Measurements from ENCODE around the gene PHIP. TPM values are rescaled to one million over a fixed set of nuclear protein-coding genes. Genes with fewer than 3 reads are reported as not detected.

PHIP gene
- total RNA-seq, 1 experiment from 2014 or later, result 14.2 TPM

DNA sequence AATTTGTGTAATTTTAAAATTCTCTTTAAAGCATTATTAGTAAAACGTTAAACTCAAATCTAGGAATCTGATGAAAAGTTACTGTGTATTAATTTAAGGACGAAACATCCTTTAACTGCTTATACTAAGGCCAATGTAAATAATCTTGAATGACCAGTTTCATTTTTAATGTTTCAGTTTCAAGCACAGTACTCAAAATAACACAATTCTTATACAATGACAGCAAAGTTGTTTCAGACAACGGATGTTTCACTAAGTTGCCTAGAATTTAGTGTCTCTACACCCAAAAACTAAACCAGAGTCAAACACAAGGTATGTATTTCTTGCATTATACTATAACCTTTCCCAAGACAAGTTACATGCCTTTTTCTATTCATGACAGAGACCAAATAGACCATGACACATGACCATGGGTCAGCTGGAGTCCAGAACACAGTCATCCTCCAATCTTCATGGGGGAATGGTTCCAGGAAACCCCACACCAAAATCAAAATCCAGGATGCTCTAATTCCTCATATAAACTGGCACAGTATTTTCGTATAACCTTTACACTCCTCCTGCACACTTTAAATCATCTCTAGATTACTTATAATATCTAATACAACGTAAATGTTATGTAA lies 7.7 kb downstream of the PHIP start:
- no peak for DNase-seq (ENCODE audit: low spot score)

DNA sequence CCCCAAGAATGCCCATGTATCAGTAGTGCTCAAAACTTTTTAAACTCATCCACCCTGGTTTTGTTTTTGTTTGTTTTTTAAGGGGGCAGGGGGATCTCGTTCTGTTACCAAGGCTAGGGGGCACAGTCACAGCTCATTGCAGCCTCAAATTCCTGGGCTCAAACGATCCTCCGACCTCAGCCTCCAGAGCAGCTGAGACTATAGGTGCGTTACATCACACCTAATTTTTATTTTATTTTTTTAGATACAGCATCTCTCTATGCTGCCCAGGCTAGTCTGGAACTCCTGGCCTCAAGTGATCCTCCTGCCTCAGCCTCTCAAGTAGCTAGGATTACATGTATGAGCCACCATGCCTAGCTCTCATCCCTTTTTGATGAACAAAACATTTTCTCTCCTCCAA lies 11.2 kb downstream of the PHIP start:
- DNase-seq (ENCODE audit: low spot score), result no peak

DNA sequence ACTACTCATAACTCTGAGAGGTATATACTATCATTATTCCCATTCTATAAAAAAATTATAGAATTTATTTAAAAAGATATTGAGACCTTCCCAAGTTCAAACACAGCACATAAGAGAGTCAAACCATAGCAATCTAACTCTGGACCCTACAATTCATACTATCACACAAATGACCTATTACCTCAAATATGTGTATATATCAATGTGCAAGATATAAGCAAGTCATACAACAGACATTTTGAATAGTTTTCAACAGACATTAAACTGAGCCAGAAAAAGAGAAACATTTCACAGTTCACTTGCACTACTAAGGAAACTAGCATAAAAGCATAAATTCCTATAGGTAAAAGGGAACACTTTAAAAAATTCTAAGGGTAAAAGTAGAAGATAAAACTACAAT lies 11.7 kb downstream of the PHIP start:
- no peak for DNase-seq (ENCODE audit: low spot score)

DNA sequence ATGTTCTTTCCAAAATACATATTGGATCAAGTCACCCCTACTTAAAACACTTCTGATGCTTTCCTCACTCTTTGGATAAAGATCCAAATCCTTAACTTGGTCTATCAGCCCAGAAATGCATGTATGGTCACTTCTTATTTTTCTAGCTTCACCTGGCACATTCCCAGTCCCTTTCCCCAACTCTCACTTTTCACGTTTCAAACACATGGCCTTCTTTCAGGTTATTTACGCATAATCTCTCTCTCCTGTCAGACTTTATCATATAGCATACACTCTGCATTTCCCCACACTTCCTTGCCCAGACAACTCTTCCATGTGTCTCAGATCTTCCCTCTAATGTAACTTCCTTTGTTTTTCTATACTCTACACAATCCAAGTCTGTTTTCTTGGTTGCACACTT lies 12.8 kb downstream of the PHIP start:
- DNase-seq (ENCODE audit: low spot score), result no peak

DNA sequence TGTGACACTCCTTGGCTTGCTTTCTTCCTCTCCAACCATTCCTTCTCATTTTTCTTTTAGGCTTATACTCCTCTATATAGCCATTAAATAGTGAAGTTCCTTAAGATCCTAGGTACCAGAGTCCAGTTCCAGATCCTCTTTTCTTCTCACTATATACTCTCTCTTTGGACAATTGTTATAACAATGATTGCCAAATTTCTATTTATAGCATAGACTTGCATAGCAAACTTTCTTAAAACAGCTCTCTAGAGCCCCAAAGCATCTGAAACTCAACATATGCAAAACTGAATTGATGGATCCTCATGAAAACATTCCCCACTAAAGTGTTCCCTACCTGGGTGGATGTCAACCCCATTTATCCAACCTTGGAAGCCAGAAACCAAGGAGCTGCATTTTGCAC lies 13.4 kb downstream of the PHIP start:
- DNase-seq (ENCODE audit: low spot score), result no peak

DNA sequence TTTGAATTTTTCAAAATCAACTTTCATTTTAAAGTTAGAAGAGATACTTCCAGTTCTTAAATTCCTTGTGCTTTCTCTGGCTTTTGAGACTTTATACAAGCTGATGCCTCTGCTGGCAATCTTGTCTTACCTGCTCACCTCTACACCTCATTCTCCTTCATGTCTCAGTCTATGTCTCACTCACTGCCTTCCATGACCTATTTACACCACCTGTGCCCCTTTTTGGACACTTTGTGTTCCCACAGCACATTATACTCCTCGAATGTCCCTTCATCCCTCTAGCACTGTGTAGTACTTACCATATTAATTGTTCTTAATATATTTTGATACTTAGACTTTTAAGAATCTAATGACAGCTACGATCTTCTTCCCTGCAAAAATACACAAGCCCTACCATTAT lies 15.3 kb downstream of the PHIP start:
- DNase-seq (ENCODE audit: low spot score), result no peak

DNA sequence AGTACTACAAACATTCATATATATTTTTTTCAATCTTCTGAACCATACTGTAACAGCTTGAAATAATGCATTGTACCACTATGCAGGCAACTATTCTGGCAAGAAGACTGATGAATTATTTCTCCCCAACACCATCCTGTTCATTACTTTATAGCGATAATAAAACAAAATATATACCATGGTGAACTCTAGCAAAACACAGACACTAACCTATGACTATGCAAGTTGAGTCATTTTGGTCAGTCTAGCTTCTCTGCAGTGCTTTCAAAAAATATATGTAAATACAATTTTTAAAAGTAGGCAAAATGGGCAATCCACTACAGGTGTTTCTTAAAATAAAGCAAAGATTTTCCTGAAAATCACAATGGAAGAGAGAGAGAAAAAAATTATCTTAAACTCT lies 20.3 kb downstream of the PHIP start:
- no peak for DNase-seq (ENCODE audit: low spot score)

DNA sequence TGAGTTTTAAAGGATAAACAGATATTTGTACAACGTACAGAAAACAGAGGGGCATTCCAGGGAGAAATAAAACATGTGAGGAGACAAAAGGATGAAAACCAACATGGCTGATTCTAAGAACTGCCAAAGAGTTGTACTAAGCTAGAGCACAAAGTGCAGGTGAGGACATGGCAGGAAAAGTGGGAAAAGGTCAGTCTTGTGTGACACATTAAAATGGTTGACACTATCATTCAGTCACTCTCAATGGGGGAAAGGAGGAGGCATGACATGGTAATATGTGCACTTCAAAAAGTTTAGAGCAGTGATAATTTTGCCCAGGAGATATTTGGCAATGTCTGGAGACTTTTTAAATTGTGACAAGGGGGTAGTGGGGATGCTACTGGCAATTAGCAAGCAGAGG lies 21.8 kb downstream of the PHIP start:
- DNase-seq (ENCODE audit: low spot score), result no peak

DNA sequence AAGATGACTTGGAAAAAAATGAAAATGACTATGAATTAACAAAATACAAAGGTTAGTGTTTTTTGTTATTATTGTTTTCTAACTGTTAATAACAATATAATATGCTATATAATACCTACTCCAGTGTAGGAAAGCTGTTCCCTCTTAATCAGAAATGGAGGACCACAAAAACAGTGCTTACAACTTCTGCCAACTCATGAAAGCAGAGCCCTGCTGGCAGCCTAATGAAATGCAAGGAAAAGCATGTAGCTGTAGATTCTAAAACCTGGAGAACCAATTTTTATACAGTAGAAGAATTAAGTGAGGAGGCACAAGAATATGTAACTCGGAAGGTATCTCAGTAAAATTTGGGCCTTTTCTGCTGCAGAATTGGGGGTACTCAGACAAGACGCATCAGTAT lies 29.4 kb downstream of the PHIP start:
- DNase-seq (ENCODE audit: low spot score), result peak; percentile 57

DNA sequence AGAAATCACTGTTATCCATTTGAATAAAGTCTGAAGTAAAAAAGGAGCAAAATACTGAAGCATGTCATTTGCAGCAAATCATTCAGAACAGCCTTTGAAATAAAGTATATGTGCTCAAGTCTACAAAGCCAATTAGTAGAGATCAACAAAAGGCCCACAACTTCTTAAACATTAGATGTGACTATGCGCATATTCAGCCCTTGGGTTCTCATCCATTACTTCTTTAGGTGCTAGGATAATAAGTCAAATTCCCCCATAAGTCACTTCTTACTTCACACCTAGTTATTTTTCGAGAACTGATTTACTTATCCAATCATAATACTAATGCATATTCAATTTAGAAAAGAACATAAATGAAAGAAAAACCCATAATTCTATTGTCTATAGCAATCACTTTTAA lies 31.0 kb downstream of the PHIP start:
- no peak for DNase-seq (ENCODE audit: low spot score)

DNA sequence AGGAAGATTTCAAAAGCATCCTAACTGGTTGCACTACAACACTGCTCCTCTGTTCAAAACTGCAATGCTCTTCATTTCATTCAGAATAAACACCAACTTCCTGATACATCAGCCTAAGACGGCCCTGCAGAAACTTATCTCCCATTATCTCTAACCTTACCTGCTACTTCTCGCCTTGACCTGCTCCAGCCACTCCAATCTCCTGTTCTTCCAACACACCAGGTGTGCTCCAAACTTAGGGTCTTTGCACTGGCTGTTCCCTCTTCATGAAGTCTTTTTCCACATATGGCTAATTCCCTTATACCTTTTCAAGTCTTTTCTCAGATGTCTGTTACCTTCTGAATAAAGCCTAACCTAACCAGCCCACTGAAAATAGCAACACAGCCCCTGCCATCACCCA lies 32.1 kb downstream of the PHIP start:
- DNase-seq (ENCODE audit: low spot score), result no peak

DNA sequence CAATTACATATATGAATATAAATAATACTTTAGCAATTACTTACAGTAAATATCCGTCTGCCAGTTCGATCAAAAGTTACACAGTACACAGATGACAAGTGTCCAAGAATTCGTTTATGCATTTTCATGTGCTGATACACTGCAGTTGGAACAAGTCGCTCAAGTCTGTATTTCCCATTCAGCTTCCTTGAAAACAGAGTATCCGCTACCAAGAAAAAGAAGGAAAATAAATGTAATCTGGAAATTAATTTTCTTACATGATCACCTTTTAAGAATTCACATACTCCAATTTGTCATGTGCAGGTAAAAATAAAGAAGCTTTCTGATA lies 35.3 kb downstream of the PHIP start:
- no peak for DNase-seq (ENCODE audit: low spot score)

DNA sequence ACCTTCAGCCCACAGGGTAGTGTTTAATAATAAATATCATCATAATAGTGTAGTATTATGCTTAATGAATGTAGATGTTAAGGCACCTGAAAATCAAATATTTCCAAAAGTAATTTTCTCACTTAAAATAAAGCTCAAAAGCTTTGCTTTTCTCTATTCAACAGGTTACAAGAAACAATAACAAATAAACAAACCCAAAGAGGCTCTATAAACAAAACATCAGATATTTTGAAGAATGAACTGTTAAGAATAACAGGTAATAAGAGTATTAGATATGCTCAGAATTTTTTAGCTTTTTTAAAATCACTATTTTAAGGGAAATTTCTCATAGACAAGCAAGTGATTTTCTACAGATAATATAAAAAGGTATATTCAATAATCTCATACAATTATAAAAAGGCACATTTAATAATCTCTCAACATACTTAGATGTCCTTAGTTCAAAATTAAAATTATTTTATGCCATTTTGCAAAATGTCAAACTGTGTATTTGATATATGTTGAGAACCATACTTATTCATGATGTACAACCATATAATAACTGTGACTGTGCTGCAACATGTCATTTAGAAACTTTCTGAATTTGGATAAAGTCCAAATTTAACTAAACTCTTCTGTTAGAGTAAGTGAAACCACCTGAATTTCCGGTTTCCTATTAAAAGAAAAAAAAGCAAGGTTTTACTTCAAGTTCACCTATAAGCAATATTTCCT lies 35.8 kb downstream of the PHIP start:
- DNase-seq (ENCODE audit: low spot score), result no peak

DNA sequence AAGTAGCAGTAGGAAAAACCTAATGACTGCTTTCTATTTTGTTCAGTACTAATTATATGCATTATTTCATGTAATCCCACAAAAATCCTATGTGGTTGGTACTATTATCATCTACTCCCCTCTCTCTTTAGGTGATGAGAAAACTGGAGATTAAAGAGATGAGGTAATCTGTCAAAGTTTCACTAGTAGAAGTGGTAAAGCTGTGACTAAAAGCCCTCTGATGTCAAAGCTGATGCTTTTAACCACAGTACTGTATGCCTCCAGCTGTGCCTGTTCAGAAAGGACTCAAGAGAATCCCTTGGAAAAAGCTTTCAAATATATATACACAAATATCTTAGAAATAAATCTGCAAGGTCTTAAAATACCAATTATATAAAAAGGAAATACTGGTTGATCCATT lies 38.0 kb downstream of the PHIP start:
- DNase-seq (ENCODE audit: low spot score), result no peak

DNA sequence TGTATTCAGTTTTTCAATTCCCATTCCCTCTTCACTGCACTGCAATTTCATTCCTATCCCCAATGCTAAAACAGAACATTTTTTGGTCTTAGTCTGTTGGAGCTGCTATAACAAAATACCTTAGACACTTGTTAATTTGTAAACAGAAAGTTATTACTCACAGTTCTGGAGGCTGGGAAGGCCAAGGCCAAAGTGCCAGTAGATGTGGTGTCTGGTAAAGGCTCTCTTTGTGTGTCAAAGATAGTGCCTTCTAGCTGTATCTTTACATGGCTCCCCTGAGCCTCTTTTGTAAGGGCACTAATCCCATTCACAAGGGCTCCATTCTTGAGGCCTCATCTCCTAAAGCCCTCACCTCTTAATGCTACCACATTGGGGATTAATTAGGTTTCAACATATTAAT lies 40.0 kb downstream of the PHIP start:
- no peak for DNase-seq (ENCODE audit: low spot score)

DNA sequence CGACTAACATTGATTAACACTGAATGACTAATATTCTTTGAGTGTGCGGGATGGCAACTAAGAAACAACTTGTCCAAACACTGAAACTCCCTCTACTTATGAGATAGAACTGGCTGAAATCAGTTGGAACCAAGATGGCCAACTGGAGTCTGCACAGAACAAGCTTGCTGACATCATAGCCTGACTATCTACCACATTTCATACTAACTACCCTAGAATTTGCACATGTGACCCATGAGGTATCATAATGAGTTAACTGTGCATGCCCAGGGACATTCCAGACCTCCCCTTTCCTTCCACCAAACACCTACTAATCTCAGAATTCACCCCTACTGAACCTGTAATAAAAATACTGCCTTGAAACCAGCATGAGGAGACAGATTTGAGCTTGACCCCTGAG lies 43.2 kb downstream of the PHIP start:
- no peak for DNase-seq (ENCODE audit: low spot score)

DNA sequence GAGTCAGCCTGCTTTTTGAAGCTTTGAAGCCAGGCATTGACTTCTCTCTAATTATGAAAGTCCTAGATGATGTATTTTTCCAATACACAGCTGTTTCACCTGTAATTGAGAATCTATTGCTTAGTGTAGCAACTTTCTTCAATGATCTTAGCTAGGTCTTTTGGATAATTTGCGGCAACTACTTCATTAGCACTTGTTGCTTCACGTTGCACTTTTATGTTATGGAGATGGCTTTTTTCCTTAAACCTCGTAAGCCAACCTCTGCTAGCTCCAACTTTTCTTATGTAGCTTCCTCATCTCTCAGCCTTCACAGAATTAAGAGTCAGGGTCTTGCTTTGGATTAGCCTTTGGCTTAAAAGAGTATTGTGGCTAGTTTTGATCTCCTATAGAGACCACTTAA lies 44.8 kb downstream of the PHIP start:
- no peak for DNase-seq (ENCODE audit: low spot score)

DNA sequence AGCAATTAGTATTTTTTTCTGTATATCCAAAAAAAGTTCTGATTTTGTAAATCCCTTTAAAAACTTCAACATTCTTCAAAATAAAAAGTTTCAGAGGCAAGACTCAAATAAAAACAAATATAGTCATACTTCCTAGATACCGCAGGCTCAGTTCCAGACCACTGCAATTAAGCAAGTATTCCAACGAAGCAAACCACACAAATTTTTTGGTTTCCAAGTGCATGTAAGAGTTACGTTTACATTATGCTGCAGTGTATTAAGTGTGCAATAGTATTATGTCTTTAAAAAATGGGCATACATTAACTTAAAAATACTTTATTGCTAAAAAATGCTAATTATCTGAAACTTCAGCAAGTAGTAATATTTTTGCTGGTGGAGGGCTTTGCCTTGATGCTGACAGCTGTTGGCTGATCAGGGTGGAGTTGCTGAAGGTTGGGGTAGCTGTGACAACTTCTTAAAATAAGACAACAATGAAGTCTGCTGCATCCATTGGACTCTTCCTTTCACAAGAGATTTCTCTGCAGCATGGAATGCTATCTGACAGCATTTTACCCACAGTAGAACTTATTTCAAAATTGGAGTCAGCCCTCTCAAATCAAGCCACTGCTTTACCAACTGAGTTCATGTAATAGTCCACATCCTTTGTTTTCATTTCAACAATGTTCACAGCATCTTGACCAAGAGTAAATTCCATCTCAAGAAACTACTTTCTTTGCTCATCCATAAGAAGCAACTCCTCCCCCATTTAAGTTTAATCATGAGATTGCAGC lies 46.0 kb downstream of the PHIP start:
- DNase-seq (ENCODE audit: low spot score), result peak; percentile 65

DNA sequence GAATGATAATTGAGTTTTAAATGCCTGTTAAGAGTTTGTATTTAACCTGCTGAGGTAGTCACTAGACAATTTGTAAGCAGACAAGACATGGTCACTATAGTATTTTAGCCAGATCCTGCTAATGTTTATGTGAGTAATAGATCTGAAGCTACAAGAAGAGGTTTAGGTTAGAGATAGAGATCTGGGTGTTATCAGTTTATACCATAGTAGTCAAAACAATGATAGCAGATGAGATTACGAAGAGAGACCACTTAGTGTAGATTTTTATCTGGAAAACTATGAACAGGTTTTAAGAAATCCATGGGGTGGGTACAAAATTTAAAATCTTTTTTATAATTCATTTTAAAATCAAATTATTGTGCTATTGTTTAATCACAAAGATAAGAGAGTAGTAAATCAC lies 47.5 kb downstream of the PHIP start:
- no peak for DNase-seq (ENCODE audit: low spot score)

DNA sequence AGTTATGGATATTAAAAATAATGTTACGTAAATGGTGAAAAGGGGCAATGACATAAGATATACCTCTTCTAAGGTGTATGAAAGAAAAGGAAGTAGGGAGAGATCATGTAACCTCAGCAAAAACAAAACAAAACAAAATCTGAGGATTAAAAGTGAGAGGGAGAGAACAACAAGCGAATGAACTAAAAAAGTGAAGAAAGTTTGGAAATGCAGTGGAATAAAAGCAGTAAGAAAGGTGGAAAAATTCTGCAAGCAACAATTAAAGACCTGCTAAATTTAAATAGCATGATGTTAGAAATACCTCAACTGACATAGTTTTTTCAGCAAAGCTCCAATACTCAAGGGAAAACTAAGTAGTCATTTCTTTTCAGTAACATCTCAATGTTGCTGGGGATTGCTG lies 48.0 kb downstream of the PHIP start:
- no peak for DNase-seq (ENCODE audit: low spot score)

DNA sequence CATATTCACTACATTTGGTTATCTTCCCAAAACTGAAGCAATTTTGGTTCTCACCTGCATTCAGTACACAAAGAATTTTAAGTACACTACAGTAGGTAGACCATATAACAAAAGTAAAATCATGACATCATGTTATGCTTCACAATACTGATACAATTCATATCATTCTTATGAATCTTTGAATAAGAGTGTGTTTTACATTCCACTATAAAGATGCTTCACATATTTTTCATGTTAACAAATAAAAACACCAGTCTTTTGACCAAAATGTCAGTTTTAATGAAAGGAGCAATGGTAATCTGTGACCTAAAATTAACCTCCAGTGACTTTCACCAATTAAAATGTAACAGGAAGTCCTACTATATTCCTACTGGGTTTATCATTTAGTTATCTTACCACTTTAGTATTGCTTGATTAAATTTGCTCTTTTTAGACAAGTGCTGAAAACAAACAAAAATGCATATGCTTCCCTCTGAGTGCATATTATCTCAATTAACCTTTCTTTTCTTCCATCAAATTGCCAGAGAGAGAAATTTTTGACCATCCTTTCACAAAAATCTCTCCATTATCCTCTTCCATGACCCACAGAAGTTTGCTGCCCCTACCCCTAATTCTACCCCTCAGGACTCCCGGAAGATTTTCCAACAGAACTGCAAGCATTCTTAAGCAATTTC lies 49.3 kb downstream of the PHIP start:
- DNase-seq (ENCODE audit: low spot score), result no peak

DNA sequence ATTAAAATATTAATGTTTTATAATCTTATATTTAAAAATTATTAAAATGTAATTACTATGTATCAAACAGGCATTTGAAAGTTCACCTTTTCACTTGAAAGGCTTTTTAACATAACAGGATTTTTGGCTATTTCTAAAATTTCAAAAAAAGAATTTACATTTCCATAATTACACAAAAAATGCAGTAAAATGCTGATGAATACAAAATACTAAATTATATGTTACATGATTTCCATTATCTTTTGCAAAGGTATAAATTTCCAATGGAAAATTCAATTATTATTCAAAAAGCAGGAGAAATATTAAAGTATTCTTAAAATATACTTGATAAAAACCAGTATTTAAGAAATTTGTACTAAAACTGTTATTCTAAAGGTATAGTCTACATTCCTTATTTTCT lies 66.1 kb downstream of the PHIP start:
- no peak for DNase-seq (ENCODE audit: low spot score)

DNA sequence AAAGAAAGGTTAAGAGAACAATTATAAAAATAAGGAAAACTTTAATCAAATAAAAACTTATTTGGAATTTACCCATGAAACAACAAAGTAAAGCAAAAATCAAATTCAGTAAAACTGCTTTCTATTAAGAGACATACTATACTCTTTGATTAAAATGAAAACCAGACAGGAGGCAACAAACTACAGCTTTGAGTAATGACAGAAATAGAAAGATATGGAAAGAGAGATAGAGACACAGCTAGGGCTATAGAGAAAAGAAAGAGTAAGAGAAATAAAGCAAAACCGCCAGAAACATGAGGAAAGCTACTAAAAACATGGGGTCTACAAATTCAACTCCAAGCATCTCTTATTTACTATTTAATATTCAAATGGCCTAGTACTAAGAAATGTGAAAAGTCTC lies 67.6 kb downstream of the PHIP start:
- DNase-seq (ENCODE audit: low spot score), result no peak
